Measurements from ENCODE around the gene ACOX2.

The ACOX2 gene

GRCh38 chr3:58463942-58464271, 73.1 kb downstream of the ACOX2 start:
- DNase-seq (ENCODE audit: low read depth), result no peak
- TF ChIP-seq CTCF (conservative IDR thresholded peaks at IDR 0.05; ENCODE audit: low read length), result no peak
- no peak overlapping the region for H3K4me3 ChIP-seq (ENCODE audit: low read length)

- peak; percentile 92 for TF ChIP-seq CTCF (conservative IDR thresholded peaks at IDR 0.05; ENCODE audit: low read length)
- H3K4me3 ChIP-seq (ENCODE audit: low read length), result 0 out of 2 replicates have a peak overlapping the region, but pooled peaks have one; percentile 18
- DNase-seq (ENCODE audit: low read depth), result peak; percentile 90
Observed at GRCh38 chr3:58463181-58463941, 73.6 kb downstream of the ACOX2 start.

GRCh38 chr3:58462829-58463180, 74.2 kb downstream of the ACOX2 start:
- TF ChIP-seq CTCF (conservative IDR thresholded peaks at IDR 0.05; ENCODE audit: low read length), result no peak
- H3K4me3 ChIP-seq (ENCODE audit: low read length), result no peak overlapping the region
- no peak for DNase-seq (ENCODE audit: low read depth)

GRCh38 chr3:58459160-58459559, 77.8 kb downstream of the ACOX2 start:
- no peak for TF ChIP-seq CTCF (conservative IDR thresholded peaks at IDR 0.05; ENCODE audit: low read length)
- no peak overlapping the region for H3K4me3 ChIP-seq (ENCODE audit: low read length)
- no peak for DNase-seq (ENCODE audit: low read depth)

All from AG10803 (cell line).